Bronchial epithelial cell (primary cell): ENCODE measurements around the gene PHPT1. TPM values are rescaled to one million over a fixed set of nuclear protein-coding genes. Genes with fewer than 3 reads are reported as not detected.

Experiments
- DNase-seq: peaks from one replicate; pipeline ENCODE4 v3.0.0-alpha.2; 2010; ENCODE audit warnings: low read depth
- FAIRE-seq: peaks from 2 replicates; lab custom pipeline; 2011; peaks lifted over from hg19 to GRCh38; lab: Jason Lieb, UNC
- H3K27me3 ChIP-seq: 2 replicates; pipeline ENCODE4 v1.5.1; 2011; ENCODE audit warnings: low read length; ENCODE audit not compliant: control insufficient read depth, insufficient read depth
- H3K36me3 ChIP-seq: 2 replicates; pipeline ENCODE4 v1.5.1; 2011; ENCODE audit warnings: low read length; ENCODE audit not compliant: control insufficient read depth, insufficient read depth
- H3K4me3 ChIP-seq: 2 replicates; pipeline ENCODE4 v1.5.1; 2011; ENCODE audit warnings: mild to moderate bottlenecking, low read depth, low read length, control low read depth
- total RNA-seq: library from RNA; depleted of rRNA; stranded (reverse); fragments of >200 nt; gene quantifications from 2 replicates; pipeline ENCODE4 v1.2.1, GENCODE V29; 2014
- TF ChIP-seq, protein P1 (sequence below): IDR thresholded peaks from 2 replicates; pipeline ENCODE4 v1.5.1; 2011; ENCODE audit warnings: mild to moderate bottlenecking, moderate library complexity, low read length, control low read depth, inconsistent platforms; ENCODE audit not compliant: insufficient read depth, severe bottlenecking

The PHPT1 gene
- total RNA-seq, 1 donor from 2014 or later, result 57.9 TPM

GRCh38 chr9:136826703-136827582 is 22.3 kb upstream of the PHPT1 start:
- FAIRE-seq (peak; percentile 23), DNase-seq (no peak)
- Histone ChIP-seq H3K27me3 (no peaks in the 10 kb centered on the region), H3K4me3 (no peak overlapping the region), H3K36me3 (peaks cover 35% of the 10 kb centered on the region)
- TF ChIP-seq, protein P1, sequence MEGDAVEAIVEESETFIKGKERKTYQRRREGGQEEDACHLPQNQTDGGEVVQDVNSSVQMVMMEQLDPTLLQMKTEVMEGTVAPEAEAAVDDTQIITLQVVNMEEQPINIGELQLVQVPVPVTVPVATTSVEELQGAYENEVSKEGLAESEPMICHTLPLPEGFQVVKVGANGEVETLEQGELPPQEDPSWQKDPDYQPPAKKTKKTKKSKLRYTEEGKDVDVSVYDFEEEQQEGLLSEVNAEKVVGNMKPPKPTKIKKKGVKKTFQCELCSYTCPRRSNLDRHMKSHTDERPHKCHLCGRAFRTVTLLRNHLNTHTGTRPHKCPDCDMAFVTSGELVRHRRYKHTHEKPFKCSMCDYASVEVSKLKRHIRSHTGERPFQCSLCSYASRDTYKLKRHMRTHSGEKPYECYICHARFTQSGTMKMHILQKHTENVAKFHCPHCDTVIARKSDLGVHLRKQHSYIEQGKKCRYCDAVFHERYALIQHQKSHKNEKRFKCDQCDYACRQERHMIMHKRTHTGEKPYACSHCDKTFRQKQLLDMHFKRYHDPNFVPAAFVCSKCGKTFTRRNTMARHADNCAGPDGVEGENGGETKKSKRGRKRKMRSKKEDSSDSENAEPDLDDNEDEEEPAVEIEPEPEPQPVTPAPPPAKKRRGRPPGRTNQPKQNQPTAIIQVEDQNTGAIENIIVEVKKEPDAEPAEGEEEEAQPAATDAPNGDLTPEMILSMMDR, result no peak

- Histone ChIP-seq H3K36me3 (peaks cover 36% of the 10 kb centered on the region), H3K4me3 (no peak overlapping the region), H3K27me3 (no peaks in the 10 kb centered on the region)
- TF ChIP-seq, protein P1, result no peak
- DNase-seq (no peak), FAIRE-seq (no peak)
Measured at GRCh38 chr9:136827794-136828473, 21.3 kb upstream of the PHPT1 start.

DNA sequence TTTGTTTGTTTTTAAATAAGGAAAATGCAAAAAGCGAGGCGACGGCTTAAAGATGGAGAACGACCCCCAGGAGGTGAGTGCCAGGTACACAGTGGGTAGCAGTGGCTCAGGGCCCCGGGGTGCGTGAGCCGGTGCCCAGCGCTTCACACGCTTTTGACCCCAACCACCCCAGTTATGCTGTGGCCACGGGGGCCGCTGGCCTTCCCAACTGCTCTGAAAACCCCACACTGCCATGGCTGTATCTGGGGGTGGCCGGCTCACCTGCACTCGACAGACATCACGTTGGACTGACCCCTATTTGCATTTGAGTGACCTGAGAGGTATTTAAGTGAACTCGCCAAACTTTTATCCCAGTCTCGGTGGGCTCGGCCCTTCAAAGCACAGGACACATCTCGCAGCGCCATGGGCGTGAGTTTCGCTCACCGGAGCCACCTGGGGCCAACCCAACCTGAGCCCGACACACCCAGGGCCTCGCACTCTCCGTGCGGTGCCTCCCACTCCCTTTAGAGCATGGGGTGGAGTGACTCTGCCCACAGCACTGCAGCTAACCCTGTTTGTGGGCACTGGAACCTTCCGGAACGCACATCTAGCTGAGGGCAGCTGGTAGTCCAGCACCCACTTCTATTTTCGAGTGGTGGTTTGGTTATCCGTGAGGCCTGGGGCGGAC is 20.6 kb upstream of the PHPT1 start:
- H3K36me3 ChIP-seq, result peaks cover 33% of the 10 kb centered on the region
- FAIRE-seq, result no peak

GRCh38 chr9:136829412-136829811 is 19.8 kb upstream of the PHPT1 start:
- H3K36me3 ChIP-seq, result peaks cover 33% of the 10 kb centered on the region

More for the DNA sequence above, 20.6 kb upstream of the PHPT1 start:
- TF ChIP-seq, protein P1, result no peak
- no peak overlapping the region for H3K4me3 ChIP-seq
- DNase-seq, result no peak
- H3K27me3 ChIP-seq, result no peaks in the 10 kb centered on the region

DNA sequence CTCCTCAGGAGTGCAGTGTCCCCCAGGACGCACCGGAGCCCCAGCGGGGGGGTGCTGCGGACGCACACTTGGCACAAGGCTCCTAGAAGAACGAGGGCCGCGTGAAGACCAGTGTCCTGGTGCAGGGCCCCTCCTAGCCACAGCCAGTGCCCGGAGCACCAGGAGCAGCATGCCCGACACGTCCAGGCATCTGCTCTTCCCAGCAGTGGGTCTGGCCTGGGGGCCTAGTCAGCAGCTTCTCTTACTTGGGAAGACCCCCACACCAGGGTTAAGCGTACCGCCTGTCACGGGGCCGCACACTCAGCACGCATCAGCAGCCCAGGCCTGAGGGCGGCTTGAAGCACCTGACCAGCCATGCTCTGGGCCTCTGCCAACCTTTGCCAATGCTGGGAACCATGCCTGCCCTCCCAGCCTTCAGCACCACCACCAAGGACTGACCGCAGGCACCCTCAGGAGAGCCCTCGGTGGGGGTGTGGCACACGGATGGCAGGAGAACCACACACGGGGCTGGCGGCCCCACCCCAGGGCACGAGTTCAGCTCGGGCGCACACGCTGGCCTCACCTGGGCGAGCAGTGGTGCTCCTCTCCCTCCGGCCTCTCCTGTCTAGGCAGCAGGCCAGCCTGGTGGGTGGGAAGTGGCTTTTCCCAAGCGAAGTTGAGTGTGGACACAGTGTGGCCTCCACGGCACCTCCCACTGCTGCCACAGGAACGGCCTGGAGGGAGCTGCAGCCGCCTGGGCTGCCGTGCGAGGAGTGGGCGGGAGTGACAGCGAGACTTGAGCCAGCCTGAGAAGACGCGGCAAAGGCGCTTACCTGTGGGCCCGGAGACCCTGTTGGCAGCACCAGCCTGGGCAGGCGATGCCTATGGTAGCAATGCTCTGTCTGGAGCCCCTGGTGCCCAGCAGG is 19.0 kb upstream of the PHPT1 start:
- no peak overlapping the region for H3K4me3 ChIP-seq
- DNase-seq (no peak), FAIRE-seq (no peak)
- no peaks in the 10 kb centered on the region for H3K27me3 ChIP-seq
- TF ChIP-seq, protein P1, result no peak
- peaks cover 33% of the 10 kb centered on the region for H3K36me3 ChIP-seq

More at GRCh38 chr9:136829412-136829811, 19.8 kb upstream of the PHPT1 start:
- H3K27me3 ChIP-seq, result no peaks in the 10 kb centered on the region
- TF ChIP-seq, protein P1, result no peak
- FAIRE-seq (no peak), DNase-seq (no peak)
- H3K4me3 ChIP-seq, result no peak overlapping the region
